K562 (cell line): ENCODE measurements around the gene FOXO3. TPM values are rescaled to one million over a fixed set of nuclear protein-coding genes. Genes with fewer than 3 reads are reported as not detected.

ENCODE experiments used
- ATF3 ChIP-seq, 2 experiments: fragments of 450-650 bp in 1 of 2; sonication (generic) in 1 of 2; formaldehyde crosslinking in 1 of 2; IDR thresholded peaks in 1 of 2; conservative IDR thresholded peaks in 1 of 2; 2 replicates each; pipeline versions ENCODE4 v1.6.1 to v1.8.1; 2016 to 2023; ENCODE audit warnings: mild to moderate bottlenecking in 2 of 2, moderate library complexity in 2 of 2, inconsistent platforms in 1 of 2, missing genetic modification reagents in 1 of 2
- EZH2 ChIP-seq: IDR thresholded peaks from 2 replicates; pipeline ENCODE4 v1.6.1; 2012; ENCODE audit warnings: low read depth, mild to moderate bottlenecking, inconsistent platforms, low read length, borderline replicate concordance
- HNRNPH1 ChIP-seq: fragments of 200-400 bp; formaldehyde crosslinking; optimal IDR thresholded peaks from 2 replicates; pipeline ENCODE3; 2017; ENCODE audit warnings: low read depth, mild to moderate bottlenecking, low read length, moderate library complexity
- MAX ChIP-seq: sonication (generic); formaldehyde crosslinking; IDR thresholded peaks from 2 replicates; pipeline ENCODE4 v1.9.0; 2022; ENCODE audit warnings: mild to moderate bottlenecking, missing genetic modification reagents
- NCOA6 ChIP-seq: fragments of 450-650 bp; IDR thresholded peaks from 2 replicates; pipeline ENCODE4 v1.6.1; 2017; ENCODE audit warnings: mild to moderate bottlenecking
- NONO ChIP-seq, 2 experiments: fragments of 200-400 bp in 1 of 2; fragments of 450-650 bp in 1 of 2; formaldehyde crosslinking in 1 of 2; IDR thresholded peaks; 2 replicates each; pipeline ENCODE4 v1.6.1; 2017; ENCODE audit warnings: low read depth in 2 of 2, mild to moderate bottlenecking in 2 of 2, moderate library complexity in 2 of 2, low read length in 1 of 2
- NUFIP1 ChIP-seq: fragments of 450-650 bp; IDR thresholded peaks from 2 replicates; pipeline ENCODE4 v1.6.1; 2018; ENCODE audit not compliant: partially characterized antibody
- PBX2 ChIP-seq, 2 experiments: IDR thresholded peaks in 1 of 2; conservative IDR thresholded peaks in 1 of 2; 2 replicates each; pipeline ENCODE4 v1.6.1; 2016; ENCODE audit warnings: low read depth in 2 of 2, mild to moderate bottlenecking in 1 of 2, missing compliant biosample characterization in 1 of 2, missing genetic modification characterization in 1 of 2, moderate library complexity in 1 of 2
- PHTF2 ChIP-seq: fragments of 250-450 bp; sonication (Bioruptor Pico); IDR thresholded peaks from 2 replicates; pipeline ENCODE4 v1.5.0; 2021; ENCODE audit warnings: mild to moderate bottlenecking
- RNF219 ChIP-seq: fragments of 250-450 bp; sonication (Bioruptor Pico); IDR thresholded peaks from 2 replicates; pipeline ENCODE4 v1.5.0; 2022; ENCODE audit warnings: mild to moderate bottlenecking
- SIN3B ChIP-seq: fragments of 450-650 bp; IDR thresholded peaks from 2 replicates; pipeline ENCODE4 v1.6.1; 2017; ENCODE audit warnings: low read depth, mild to moderate bottlenecking, moderate library complexity
- STAT5B ChIP-seq: fragments of 250-450 bp; sonication (Bioruptor Pico); IDR thresholded peaks from 2 replicates; pipeline ENCODE4 v1.8.0; 2021; ENCODE audit warnings: mild to moderate bottlenecking, inconsistent platforms
- TAF1 ChIP-seq: IDR thresholded peaks from 2 replicates; pipeline ENCODE4 v1.6.1; 2011; ENCODE audit warnings: mild to moderate bottlenecking, low read length, moderate library complexity; ENCODE audit not compliant: insufficient read depth, control insufficient read depth, severe bottlenecking; ENCODE audit errors: extremely low read depth
- ZBTB49 ChIP-seq: sonication (generic); formaldehyde crosslinking; IDR thresholded peaks from 2 replicates; pipeline ENCODE4 v1.8.0; 2022; ENCODE audit warnings: missing genetic modification reagents, mild to moderate bottlenecking, borderline replicate concordance
- polyA plus RNA-seq, 8 experiments: library from polyadenylated mRNA; depleted of rRNA in 4 of 8; stranded (reverse) in 5 of 8; unstranded in 3 of 8; fragments of >200 nt; fragmentation: Nextera tagmentation in 2 of 8; fragmentation: Illumina TruSeq in 1 of 8; extraction: Ambion mirVana in 2 of 8; extraction: Trizol in 1 of 8; gene quantifications; 2 replicates each; pipeline versions ENCODE4 v1.2.1 to v1.2.3, GENCODE V29; 2011 to 2014; ENCODE audit warnings: inconsistent platforms in 1 of 8, missing spikeins in 1 of 8
- total RNA-seq, 7 experiments: library from RNA; depleted of rRNA in 6 of 7; stranded (reverse); fragments of >200 nt in 6 of 7; fragmentation: Illumina TruSeq in 2 of 7; extraction: Trizol in 2 of 7; gene quantifications; 2 replicates each; pipeline versions ENCODE4 v1.2.1 to v1.2.3, GENCODE V29; 2011 to 2021; ENCODE audit warnings: low replicate concordance in 1 of 7

The FOXO3 gene
- total and polyA plus RNA-seq, 9 of the 15 experiments (the other 6 are each of a cell fraction or from before 2014, with no cell fraction given), result 3.0 to 14.6 (median 6.0) TPM

- TF ChIP-seq RNF219 (CRISPR knock-in tag) (no peak), ATF3 (IDR thresholded peaks at IDR 0.05) (peak; percentile 83), ATF3 (CRISPR knock-in tag; conservative IDR thresholded peaks at IDR 0.05) (0 out of 2 replicates have a peak, but pooled peaks have one; percentile 29), ZBTB49 (CRISPR knock-in tag) (no peak), EZH2 (no peak), STAT5B (CRISPR knock-in tag) (no peak), TAF1 (no peak), NONO (IDR thresholded peaks at IDR 0.05; ENCODE audit: low read depth in 2 of 2, low read length in 1 of 2) (0 out of 4 replicates have a peak, but pooled peaks of 1 of the 2 experiments have one; percentile 14), NUFIP1 (no peak), HNRNPH1 (no peak), SIN3B (no peak), PBX2 (CRISPR knock-in tag; IDR thresholded peaks at IDR 0.05; ENCODE audit: low read depth) (no peak), PBX2 (tag; conservative IDR thresholded peaks at IDR 0.05; ENCODE audit: low read depth) (peak; percentile 53; the same call in 1 of the 2 replicates), NCOA6 (no peak), MAX (peak; percentile 92), PHTF2 (CRISPR knock-in tag) (no peak)
Measured at GRCh38 chr6:108562503-108562993, 1.8 kb downstream of the FOXO3 start (continued).
